Activated CD8-positive, alpha-beta memory T cell treated with anti-CD3 and anti-CD28 coated beads for 48 hours (primary cell): ENCODE data around the gene FKBP4.

Experiments
- DNase-seq, 3 experiments: peaks; one replicate each; pipeline ENCODE4 v3.0.0-alpha.2; 2020; ENCODE audit warnings: low read depth in 2 of 3, low spot score in 2 of 3

FKBP4 gene

DNA sequence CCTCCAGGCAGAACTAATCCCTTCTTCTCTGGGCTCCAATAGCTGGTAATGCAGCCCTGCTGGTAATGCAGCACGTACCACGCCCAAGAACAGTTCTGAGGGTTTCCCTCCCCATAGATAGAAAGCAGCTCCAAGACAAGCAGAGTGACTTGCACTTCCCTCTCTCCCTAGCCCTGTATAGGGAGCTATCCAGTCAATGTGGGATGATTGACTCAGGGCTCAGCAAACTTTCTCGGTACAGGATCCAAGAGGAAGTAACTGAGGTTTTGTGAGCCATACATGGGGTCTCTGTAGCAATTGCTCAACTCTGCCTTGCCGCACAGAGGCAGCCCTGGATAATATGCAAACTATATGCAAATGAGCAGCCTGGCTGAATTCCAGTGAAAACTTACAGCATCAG, 15.5 kb upstream of the FKBP4 start:
- no peak for DNase-seq

DNA sequence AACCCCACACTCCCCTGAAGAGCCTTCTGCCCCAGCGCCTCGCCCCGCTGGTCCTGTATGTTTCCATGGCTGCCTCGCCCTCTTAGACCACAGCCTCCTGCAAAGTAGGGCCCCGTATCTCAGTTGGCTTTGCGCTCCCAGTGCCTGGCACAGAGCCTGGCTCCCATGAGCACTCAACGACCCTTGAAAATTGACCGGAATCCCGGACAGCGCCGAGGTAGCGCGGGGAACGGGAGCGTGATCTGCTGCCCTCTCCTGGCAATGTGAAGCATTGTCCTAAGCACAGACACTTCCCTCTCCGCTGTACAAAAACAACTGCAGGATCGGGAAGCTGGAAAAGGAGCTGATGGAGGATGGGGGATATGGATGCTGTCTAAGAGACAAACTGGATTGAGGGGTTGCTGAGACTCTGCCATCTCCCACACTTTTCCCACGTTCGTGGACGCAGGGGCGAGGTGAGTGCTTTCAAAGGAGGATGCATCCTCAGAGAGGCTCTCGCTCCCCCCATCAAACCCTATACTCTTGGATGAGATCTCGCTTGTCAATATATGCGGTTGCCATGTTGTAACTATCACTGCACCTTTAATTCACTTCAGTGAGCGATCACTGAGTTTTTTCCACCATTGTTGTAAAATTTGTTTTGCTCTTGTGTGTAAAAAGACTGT, 10.7 kb upstream of the FKBP4 start:
- DNase-seq: peak; percentile 8 to 32 (median 29)

DNA sequence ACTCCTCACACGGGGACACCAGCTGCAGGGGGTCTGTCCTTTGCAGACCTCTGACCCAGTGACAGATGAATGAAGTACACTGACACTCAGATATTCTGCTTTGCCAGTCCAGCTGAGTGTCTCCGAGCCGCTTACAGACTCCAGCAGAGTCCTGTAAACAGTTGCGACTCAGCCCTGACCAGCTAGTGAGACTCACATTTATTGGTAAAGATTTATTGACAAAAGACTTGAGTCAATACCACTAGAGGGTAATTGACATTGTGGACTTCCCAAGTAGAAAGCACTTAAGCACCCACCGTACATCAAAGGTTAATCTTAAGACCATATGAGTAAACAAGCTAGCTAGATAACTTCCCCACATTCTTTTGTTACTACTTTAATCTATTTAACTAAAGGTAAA, 9.8 kb upstream of the FKBP4 start:
- DNase-seq: no peak

DNA sequence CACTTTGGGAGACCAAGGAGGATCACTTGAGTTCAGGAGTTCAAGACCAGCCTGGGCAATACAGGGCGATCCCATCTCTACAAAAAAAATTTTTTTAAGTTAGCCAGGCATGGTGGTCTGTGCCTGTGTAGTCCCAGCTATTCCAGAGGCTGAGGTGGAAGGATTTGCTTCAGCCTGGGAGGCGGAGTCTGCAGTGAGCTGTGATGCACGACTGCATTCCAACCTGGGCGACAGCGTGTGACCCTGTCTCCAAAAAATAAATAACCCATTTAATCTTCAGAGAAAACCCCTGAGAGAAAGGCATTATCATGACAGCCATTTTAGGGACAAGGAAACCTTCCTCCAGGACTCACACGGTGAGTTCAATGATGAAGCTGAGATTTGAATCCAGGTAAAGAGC, 3.7 kb upstream of the FKBP4 start:
- no peak for DNase-seq

DNA sequence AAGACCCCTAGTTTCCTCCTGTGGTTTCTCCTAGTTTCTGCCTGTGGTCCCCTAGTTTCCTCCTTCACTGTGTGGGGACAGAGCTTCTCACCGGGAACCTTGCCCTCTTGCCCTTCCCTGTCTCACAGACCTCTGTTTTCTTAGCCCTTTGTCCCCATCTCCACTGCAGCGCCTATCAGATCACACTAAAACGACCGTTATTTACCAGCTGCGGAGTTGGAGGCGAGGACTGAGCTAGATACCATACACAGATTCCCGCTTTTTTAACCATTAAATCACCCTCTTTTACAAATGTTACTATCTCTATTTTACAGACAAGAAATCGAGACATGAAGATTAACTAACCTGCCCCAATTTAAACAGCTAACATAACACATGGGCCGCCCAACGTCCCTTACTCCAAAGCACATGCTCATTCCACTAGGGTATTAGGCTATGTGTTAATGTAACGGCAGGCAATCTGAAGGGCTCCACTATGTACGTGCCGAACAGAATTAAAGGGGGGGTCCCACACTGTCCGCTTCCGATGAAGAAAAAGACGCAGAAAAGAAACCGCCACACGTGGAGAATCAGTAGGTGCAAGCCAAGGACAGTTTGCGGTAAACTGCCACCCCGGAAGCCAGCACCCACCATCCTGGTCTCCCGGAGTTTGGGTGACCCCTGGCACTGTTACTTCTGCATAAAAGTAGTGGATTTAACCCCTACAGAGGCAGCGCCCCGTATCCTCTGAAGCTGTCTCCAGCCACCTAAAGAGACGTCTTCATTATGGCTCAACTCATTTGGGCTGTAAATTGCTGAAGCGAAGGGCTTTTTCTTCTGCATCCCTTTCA, 1.9 kb upstream of the FKBP4 start:
- DNase-seq: no peak

DNA sequence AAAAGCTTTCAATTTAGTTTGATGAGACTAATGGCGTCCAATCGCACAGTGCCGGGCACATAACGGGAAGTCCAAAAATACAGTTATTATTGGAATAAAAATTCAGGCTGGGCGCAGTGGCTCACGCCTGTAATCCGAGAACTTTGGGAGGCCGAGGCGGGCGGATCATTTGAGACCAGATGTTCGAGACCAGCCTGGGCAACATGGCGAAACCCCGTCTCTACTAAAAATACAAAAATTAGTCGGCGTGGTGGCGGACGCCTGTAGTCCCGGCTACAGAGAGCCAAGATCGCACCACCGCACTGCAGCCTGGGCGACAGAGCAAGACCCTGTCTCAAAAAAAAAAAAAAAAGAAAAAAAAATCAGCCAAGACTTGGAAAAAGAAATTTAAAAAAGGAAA, 1.2 kb upstream of the FKBP4 start:
- DNase-seq: no peak

DNA sequence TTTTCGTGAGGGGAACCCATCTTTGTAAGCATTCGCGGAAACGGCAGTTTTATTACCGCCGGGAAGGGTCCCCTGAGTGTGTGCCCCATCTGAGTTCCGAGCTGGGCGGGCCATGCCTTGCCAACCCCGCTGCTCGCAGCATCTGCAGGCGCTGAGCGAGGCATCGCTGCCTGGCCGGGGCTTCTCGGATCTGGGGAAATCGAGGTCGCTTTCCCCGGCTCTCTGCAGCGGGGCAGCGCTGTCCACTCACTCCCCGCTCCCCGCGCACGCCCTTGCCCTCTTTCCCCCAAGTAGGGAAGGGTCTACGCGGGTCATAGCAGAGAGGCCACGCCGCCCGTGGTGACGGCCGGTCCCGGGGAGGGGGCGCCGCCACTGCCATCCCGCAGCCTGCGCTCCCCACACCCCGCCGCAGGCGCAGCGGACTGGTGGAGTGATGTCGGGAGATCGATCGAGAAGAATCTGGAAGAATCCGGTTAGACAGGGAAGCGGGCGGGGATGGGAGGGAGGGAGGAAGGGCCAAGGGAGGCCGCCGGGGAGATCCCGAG, 507 bp upstream of the FKBP4 start:
- peak in 1 of 3 experiments; percentile 10 for DNase-seq

DNA sequence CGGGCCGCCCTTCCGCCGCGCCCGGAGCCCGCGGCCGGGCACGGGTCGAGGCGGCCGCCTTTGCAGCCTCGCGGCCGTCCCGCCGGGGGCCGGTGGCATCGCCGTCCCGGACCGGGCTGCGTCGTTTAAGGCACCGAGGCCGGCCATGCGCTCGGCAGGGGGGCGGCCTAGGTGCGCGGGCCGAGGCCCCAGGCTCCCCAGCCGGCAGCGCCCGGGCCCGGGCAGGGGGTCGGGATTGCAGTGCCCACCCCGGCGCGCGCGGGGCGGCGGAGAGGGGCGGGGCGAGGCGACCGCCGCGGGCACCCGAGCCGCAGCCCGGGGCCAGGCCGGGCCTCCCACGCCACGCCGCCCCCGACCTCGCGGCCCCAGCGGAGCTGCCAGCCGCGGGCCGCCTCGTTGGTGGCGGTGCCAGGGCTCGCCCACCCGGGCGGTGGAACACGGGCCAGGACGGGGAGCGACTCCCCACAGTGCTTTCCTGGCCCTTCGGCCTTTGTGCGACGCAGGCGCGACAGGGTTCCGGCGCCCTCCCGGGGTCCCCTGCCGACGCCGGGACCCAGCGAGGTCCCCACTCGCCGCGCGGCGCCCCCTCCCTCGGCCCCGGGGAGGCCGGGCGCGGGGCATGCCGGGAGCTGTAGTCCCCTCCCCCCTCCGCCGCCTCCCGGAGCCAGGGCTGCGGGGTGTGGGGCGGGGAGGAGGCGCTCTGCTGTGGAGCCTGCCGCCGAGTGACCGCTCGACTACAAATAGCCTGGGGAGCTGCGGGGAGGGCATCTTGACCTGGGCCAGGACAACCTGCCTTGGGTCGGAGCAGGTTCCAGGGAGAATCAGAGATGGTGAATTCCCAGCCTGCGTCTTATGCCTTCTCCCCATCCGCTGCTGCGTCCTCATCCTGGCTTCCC, 769 bp downstream of the FKBP4 start:
- DNase-seq: peak; percentile 27 to 56 (median 43)

DNA sequence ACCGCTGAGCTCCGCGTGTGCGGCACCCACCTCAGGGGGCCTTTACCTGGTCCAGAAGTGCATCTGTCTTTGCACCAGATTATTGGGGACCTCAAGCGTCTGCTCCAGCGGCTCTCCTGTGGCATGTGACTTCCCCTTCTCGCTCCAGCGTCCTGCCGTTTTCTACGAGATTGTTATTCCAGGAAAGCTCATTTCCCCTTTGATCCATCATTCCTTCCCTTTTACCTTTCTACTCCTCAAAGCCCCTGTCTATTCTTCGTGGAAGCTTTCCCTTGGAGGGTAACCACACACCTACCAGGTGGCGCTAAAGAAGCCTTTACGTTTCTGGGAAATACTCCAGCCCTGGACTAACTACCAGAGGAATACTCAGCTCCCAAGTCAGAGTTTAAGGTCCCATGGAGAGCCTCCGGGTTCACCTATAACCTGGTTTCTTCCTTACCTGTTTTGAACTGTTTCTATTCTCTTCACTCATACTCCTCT, 1.5 kb downstream of the FKBP4 start:
- no peak for DNase-seq

DNA sequence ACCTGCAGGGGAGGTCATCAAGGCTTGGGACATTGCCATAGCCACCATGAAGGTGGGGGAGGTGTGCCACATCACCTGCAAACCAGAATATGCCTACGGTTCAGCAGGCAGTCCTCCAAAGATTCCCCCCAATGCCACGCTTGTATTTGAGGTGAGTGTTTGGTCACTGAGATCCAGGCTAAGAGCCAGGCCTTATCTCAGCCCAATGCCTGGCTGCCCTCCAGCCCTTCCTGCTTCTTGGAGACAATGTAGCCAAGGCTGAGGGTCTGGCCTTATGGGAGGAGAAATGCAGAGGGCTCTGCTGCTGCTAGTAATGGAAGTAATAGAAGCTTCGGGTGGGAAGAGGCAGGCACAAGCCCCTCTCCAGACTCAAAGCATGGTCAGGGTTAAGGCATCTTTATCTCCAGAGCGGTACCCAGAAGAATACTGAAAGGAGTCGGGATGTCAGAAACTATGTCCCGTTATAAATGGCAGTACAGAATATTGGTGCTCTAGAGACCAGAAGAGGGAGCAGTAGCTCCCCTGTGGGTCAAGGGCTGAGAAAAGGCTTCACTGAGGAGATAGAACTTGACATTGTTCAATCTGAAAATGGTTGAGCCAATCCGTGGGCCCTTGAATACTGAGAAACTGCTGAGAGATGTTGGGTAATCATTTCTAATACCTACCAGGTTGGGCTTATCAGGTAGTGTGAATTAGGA, 3.1 kb downstream of the FKBP4 start:
- DNase-seq: no peak

DNA sequence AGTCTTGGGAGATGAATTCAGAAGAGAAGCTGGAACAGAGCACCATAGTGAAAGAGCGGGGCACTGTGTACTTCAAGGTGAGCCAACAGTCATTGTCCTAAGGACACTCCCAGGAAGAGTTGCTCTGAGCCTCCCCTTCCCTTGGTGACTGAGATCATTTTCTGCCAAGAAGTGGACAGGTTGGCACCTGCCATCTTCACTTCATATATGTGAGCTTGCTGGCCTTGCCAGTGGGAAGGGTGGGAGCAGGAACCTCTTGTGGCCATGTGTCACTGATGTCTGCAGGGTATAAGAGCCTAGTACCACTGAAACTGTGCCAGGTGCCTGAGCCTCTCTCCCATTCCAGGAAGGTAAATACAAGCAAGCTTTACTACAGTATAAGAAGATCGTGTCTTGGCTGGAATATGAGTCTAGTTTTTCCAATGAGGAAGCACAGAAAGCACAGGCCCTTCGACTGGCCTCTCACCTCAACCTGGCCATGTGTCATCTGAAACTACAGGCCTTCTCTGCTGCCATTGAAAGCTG, 5.3 kb downstream of the FKBP4 start:
- no peak for DNase-seq

DNA sequence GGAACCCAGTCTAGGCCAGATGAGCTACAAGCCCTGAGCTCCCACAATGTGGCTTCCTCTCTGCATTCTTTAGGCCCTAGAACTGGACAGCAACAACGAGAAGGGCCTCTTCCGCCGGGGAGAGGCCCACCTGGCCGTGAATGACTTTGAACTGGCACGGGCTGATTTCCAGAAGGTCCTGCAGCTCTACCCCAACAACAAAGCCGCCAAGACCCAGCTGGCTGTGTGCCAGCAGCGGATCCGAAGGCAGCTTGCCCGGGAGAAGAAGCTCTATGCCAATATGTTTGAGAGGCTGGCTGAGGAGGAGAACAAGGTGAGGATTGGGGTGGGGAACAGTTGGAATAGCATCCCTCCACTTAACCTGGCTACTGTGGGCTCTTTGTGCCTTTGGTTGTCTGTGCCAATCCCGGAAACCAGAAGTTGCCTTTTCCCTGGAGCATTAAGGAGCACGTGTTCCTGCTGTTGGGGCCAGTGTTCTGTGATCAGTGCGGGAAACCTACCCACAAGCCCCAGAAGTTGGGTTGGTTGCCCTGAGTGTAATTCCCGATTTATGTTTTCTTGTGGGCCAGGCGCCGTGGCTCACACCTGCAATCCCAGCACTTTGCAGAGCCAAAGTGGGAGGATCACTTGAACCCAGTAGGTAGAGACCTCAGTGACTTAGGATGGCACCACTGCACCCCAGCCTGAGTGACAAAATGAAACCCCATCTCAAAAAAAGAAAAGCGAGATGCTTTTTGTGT, 6.4 kb downstream of the FKBP4 start:
- no peak for DNase-seq

DNA sequence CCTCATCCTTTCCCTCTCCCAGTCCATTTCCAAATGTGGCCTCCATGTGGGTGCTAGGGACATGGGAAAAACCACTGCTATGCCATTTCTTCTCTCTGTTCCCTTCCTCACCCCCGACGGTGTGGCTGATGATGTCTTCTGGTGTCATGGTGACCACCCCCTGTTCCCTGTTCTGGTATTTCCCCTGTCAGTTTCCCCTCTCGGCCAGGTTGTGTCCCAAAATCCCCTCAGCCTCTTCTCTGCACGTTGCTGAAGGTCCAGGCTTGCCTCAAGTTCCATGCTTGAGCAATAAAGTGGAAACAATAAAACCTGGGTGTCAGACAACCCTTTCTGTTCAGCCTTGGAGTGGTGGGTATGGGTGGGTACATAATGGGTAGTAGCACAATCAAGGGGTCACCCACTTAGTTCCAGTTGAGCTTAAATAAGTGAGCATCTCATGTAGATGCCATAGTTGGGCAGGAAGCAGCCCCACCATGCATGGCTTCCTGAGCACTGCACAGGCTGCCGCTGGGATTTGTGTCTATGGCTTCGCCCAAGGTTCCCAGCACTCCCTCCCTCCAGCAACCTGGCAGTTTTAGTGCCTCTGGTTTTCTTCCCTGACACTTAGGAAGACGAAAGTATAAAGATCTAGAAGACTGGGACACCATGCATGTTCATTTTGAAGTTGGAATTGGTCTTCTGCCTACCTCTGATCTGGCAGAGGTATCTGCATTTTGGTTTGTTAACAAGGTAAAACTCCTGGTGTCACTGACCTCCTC, 9.0 kb downstream of the FKBP4 start:
- DNase-seq: no peak

DNA sequence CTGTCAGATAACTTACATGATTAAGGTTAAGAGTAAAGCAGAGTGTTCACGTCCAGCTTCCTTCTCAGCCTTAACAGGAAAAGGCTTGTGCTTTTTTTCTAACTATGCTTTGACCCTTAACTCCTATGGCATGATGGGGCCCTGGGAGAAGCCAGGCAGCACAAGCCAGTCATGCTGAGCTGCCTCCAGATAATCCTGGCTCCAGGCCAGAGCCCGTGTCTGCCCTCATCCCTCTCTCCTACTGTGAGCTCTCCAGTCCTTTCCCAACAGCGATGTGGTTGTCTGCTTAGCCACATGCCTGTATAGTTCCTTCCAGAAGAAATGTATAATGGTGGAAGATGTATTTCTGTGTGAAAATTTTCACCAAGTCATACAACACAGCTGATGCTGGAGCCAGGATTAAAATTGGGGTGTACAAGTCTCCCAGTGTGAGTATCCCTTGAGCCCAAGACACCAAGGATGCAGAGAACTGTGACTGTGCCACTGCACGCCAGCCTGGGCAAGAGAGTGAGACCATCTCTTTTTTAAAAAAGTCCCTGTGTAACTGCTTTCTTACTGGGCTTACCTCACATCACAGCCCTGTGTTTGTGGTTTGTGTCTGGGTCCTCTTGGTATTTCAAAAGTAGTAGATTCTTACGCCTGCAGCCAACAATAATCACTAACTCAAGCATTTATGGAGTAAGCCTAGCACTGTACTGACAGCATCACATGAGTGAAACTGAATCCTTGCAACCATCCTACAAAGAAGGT, 9.8 kb downstream of the FKBP4 start:
- no peak for DNase-seq

DNA sequence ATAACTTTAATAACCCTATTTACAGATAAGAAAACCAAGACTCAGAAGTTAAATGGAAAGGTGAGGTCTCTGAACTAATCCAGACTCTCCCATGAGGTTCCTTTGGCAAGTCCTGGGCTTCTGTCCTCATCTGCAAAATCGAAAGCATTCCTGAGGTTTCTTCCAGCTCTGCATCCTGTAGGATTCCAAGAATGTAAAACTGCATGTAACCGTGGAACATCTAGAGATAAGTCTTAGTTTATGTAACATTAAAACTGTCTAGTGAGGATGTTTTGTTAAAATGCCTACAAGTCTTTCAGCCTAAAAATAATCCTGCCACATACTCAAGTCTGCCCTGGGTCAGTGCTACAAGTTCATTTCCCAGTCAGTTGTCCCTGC, 10.4 kb downstream of the FKBP4 start:
- DNase-seq: no peak

DNA sequence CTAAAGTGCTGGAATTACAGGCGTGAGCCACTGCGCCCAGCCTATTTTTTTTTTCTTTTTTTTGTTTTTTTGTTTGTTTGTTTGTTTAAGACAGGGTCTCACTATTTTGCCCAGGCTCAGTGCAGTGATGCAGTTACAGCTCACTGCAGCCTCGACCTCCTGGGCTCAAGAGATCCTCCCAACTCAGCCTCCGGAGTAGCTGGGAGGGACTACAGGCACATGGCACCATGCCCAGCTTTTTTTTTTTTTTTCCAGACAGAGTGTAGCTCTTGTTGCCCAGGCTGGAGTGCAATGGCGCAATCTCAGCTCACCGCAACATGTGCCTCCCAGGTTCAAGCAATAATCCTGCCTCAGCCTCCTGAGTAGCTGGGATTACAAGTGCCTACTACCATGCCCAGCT, 11.9 kb downstream of the FKBP4 start:
- DNase-seq: no peak

DNA sequence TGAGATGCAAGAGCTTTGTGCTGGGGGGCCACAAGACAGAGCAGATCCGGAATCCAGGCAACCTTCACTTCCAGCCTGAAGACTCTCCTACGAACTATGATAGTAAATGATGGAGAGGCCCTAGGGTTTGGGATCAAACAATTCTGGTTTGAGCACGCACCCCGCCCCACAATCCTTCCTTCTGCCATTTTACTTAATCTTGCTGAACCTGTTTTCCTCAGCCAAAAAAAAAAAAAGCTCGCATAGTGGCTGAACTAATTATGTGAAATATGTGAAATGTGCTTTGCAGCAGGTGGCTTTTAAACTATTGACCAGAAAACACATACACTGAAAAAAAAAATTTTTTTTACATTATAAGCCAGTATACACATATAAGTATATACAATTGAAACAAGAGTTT, 17.0 kb downstream of the FKBP4 start:
- no peak for DNase-seq
